ENCODE results near the gene RBM44.
"Not testable (repeated sequence)": the region's sequence is repeated elsewhere in the genome, so short reads cannot be mapped to it uniquely, and the experiment has no call there.

RBM44 gene

GRCh38 chr2:237798236-237799059, at the start of gene RBM44:
Gene RBM44, plus strand, starts transcription at chr2:237798779. Its CDS starts 14,831 bp downstream, at chr2:237813610.
- DNase-seq, result no peak

DNA sequence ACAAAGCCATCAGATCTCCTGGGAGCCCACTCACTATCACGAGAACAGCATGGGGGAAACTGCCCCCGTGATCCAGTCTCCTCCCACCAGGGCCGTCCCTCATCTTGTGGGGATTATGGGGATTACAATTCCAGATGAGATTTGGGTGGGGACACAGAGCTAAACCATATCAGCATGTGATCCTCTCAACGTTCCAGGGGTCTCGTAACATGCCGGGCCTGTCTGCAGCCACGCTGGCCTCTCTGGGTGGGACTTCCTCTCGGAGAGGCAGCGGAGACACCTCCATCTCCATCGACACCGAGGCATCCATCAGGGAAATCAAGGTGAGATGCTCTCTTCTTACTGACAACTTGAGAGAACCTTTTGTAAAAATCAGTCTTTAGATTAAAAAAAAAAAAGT, 49.6 kb upstream of the RBM44 start:
- no peak for DNase-seq

GRCh38 chr2:237749961-237750360, 48.6 kb upstream of the RBM44 start:
- no peak for DNase-seq

DNA sequence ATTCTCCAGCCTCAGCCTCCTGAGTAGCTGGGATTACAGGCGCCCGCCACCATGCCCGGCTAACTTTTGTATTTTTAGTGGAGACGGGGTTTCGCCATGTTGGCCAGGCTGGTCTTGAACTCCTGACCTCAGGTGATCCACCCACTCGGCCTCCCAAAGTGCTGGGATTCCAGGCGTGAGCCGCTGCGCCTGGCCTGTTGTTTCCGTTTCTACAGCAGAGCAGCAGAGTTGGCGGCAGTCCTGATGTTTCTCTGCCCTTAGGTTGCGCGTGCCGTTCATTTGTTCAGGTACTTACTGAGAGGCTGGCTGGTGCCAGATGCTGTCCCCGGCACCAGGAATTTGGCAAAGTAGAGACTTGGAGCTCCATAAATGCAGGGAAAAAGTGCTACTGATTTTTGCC, 48.1 kb upstream of the RBM44 start:
- not testable (repeated sequence) for DNase-seq

GRCh38 chr2:237752761-237753165, 45.8 kb upstream of the RBM44 start:
- DNase-seq, result no peak

- DNase-seq, result no peak
Observed at GRCh38 chr2:237754182-237754581, 44.4 kb upstream of the RBM44 start.

- no peak for DNase-seq
Observed at GRCh38 chr2:237754626-237755248, 43.8 kb upstream of the RBM44 start.

DNA sequence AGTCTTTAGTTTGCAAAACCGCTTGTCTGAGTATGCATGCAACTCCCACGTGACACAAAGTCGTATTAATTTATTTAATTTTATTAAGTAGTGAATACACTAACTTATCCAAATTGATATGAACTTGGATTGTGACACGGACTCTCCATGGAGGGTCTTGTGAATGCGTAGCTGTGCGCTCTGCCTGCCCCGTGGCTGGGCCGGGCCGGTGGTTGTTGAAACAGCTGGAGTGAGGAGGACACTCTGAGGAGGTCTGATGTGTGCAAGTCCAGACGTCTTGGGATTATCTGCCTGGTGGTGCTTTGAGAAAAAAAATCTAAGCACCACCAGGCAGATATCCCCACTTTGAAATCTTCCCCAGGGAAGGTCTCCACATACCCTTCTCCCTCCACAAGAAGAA, 41.0 kb upstream of the RBM44 start:
- DNase-seq, result no peak

GRCh38 chr2:237758185-237758584, 40.4 kb upstream of the RBM44 start:
- DNase-seq, result no peak

GRCh38 chr2:237759176-237759575, 39.4 kb upstream of the RBM44 start:
- no peak for DNase-seq

GRCh38 chr2:237760506-237761502, 37.8 kb upstream of the RBM44 start:
- DNase-seq, result no peak

- not testable (repeated sequence) for DNase-seq
Observed at GRCh38 chr2:237762291-237763182, 36.0 kb upstream of the RBM44 start.

- DNase-seq, result no peak
Observed at GRCh38 chr2:237763812-237764211, 34.8 kb upstream of the RBM44 start.

DNA sequence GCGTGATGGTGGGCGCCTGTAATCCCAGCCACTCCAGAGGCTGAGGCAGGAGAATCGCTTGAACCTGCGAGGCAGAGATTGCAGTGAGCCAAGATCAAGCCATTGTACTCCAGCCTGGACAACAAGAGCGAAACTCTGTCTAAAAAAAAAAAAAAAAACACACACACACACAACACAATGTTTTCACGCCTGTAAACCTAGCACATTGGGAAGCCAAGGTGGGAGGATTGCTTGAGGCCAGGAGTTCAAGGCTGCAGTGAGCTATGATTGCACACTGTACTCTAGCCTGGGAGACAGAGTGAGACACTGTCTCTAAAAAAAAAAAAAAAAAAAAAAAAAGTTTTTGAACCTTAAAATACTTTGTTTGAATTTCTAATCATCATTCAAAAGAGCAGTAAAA, 33.5 kb upstream of the RBM44 start:
- DNase-seq, result not testable (repeated sequence)

DNA sequence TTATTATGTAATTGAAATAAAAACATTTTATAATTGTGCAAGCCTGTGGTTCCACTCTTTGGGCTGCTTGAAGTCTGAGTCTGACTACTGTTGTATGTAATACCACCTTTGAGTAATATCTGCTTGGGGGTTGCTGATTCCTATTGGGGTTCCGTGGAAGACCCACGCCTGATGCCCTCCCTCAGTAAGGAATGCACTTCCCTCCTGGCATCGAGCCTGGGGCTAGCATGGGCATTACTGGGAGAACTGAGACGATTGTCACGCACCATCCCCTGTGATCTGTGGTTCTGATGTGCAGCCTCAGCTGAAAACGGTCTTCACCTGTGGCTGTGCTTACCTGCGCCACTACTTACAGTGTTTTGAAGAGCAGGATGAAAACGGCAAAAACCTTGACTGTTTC, 32.7 kb upstream of the RBM44 start:
- no peak for DNase-seq

GRCh38 chr2:237766340-237766739, 32.2 kb upstream of the RBM44 start:
- DNase-seq, result no peak

GRCh38 chr2:237772513-237772912, 26.1 kb upstream of the RBM44 start:
- no peak for DNase-seq

- DNase-seq, result no peak
Observed at GRCh38 chr2:237773826-237774225, 24.8 kb upstream of the RBM44 start.

- DNase-seq, result no peak
Observed at GRCh38 chr2:237774811-237775553, 23.6 kb upstream of the RBM44 start.

- DNase-seq, result no peak
Observed at GRCh38 chr2:237779521-237779920, 19.1 kb upstream of the RBM44 start.

GRCh38 chr2:237782181-237782580, 16.4 kb upstream of the RBM44 start:
- no peak for DNase-seq

All from T1000 (cell line).